T-cell (primary cell): ENCODE data around the gene MTR. TPM values are rescaled to one million over a fixed set of nuclear protein-coding genes. Genes with fewer than 3 reads are reported as not detected.

Experiments
- ATAC-seq, 4 experiments: fragments of 200-7000 bp in 3 of 4; fragments of 150-1000 bp in 1 of 4; cut with Tn5 transposase; replicated peaks in 1 of 4; 1 replicate in 3 of 4; 2 replicates in 1 of 4; pipeline ENCODE4 v1.10.0; 2021; ENCODE audit warnings: moderate library complexity in 3 of 4, mild to moderate bottlenecking in 2 of 4, moderate number of reproducible peaks in 1 of 4
- CTCF ChIA-PET, 2 donors: fragments of 300-600 bp; sonication (Branson Sonifier 250); formaldehyde crosslinking; loops; one replicate each; lab custom pipeline; 2022; ENCODE audit warnings: antibody characterized with exemption in 2 of 2; lab: Charles Lee
- POLR2A ChIA-PET, 2 donors: fragments of 300-600 bp; sonication (Branson Sonifier 250); formaldehyde crosslinking; loops; one replicate each; lab custom pipeline; 2022; ENCODE audit warnings: antibody characterized with exemption in 2 of 2; lab: Charles Lee
- DNase-seq, 35 experiments: peaks; one replicate each; pipeline versions ENCODE4 v3.0.0 to v3.0.0-alpha.2; 2013 to 2023
- H3K27ac ChIP-seq: one replicate; pipeline ENCODE4 v1.5.1; 2013; ENCODE audit warnings: low read length
- H3K27me3 ChIP-seq, 2 experiments: replicated peaks in 1 of 2; 1 replicate in 1 of 2; 2 replicates in 1 of 2; pipeline versions ENCODE4 v1.6.1 to v1.7.0; 2013; ENCODE audit warnings: low read length in 1 of 2, mixed read lengths in 1 of 2; ENCODE audit not compliant: control insufficient read depth in 2 of 2, insufficient read depth in 2 of 2; ENCODE audit errors: extremely low read depth in 1 of 2
- H3K36me3 ChIP-seq, 2 donors: 1 replicate in 1 of 2; 2 replicates in 1 of 2; pipeline versions ENCODE4 v1.6.1 to v1.7.0; 2013; ENCODE audit warnings: low read length in 1 of 2; ENCODE audit not compliant: control insufficient read depth in 2 of 2, insufficient read depth in 1 of 2; ENCODE audit errors: extremely low read depth in 1 of 2
- H3K4me1 ChIP-seq, 2 experiments: 1 replicate in 1 of 2; 2 replicates in 1 of 2; pipeline versions ENCODE4 v1.6.1 to v1.7.0; 2013; ENCODE audit warnings: low read length in 2 of 2, mixed read lengths in 1 of 2; ENCODE audit not compliant: insufficient read depth in 2 of 2, control insufficient read depth in 1 of 2; ENCODE audit errors: extremely low read depth in 1 of 2
- H3K4me3 ChIP-seq, 2 donors: 1 replicate in 1 of 2; 2 replicates in 1 of 2; pipeline versions ENCODE4 v1.5.1 to v1.7.0; 2013; ENCODE audit warnings: mild to moderate bottlenecking in 2 of 2, low read length in 1 of 2, moderate library complexity in 1 of 2; ENCODE audit not compliant: control insufficient read depth in 1 of 2; ENCODE audit errors: extremely low read depth in 1 of 2
- H3K9me3 ChIP-seq: 2 replicates; pipeline ENCODE4 v1.7.0; 2013
- H3K27ac Mint-ChIP-seq, 2 donors: one replicate each; pipeline ENCODE4 v1.8.0; 2020 to 2021; ENCODE audit warnings: mild to moderate bottlenecking in 2 of 2, mixed read lengths in 2 of 2
- H3K27me3 Mint-ChIP-seq, 2 donors: one replicate each; pipeline ENCODE4 v1.8.0; 2021 to 2022; ENCODE audit warnings: mixed read lengths in 2 of 2
- H3K36me3 Mint-ChIP-seq: one replicate; pipeline ENCODE4 v1.8.0; 2021; ENCODE audit warnings: mixed read lengths
- H3K4me1 Mint-ChIP-seq, 3 donors: one replicate each; pipeline ENCODE4 v1.8.0; 2020 to 2022; ENCODE audit warnings: mixed read lengths in 3 of 3, mild to moderate bottlenecking in 1 of 3
- H3K4me3 Mint-ChIP-seq, 3 donors: one replicate each; pipeline ENCODE4 v1.8.0; 2020 to 2022; ENCODE audit warnings: mild to moderate bottlenecking in 3 of 3, mixed read lengths in 3 of 3, moderate library complexity in 3 of 3
- H3K9me3 Mint-ChIP-seq, 3 donors: one replicate each; pipeline ENCODE4 v1.8.0; 2020 to 2022; ENCODE audit warnings: mixed read lengths in 3 of 3
- WGBS: methylation state at CpG from one replicate; pipeline ENCODE4 v1.1.5; 2013; ENCODE audit warnings: missing lambda C conversion rate; ENCODE audit not compliant: insufficient coverage; 5-methylcytosine and 5-hydroxymethylcytosine counted together
- total RNA-seq, 35 experiments: library from RNA in 6 of 35; stranded (reverse) in 6 of 35; fragments of 120-200 nt in 1 of 35; gene quantifications; one replicate each; pipeline versions ENCODE4 v1.2.1 to v1.2.4 and lab custom pipeline; 2013 to 2026

The MTR gene
- total RNA-seq, 5 donors from 2014 or later (not counting 1 experiment from before 2014, with no cell fraction given): 49.8 to 61.5 (median 56.1) TPM

DNA sequence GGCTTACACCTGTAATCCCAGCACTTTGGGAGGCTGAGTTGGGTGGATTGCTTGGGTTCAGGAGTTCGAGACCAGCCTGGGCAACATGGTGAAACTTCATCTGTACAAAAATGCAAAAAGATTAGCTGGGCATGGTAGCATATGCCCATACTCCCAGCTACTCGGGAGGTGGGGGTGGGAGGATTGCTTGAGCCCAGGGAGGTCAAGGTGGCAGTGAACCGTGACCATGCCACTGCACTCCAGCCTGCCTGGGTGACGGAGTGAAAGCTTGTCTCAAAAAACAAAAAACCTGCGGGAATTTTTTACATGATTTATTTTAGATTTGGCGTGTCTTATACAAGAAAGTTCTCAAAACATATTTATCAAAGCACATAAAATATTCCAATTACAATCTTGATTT lies 27.8 kb upstream of the MTR start:
- WGBS: 84% methylated on average over 3 of the region's 6 CpGs
- no peak overlapping the region for H3K4me3 Mint-ChIP-seq

DNA sequence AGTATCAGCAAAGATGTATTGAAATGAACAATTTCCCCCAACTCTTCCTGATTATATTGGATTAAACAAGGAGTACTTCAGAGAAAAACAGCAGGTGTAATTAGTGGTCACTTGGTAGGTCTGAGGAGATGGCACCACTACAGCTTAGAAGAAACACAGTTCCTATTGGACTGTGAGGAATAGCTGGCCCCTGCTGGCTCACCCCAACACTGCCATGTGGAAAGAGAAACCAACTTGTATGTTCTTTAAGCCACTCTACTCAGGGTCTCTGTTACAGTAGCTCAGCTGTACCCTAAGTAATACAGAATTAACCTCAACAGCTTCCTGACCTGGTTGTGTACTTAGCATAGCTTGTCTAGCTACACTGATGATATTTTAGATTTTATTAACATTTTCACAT lies 26.5 kb upstream of the MTR start:
- ATAC-seq (no peak), DNase-seq (no peak)
- Histone ChIP-seq H3K27ac (no peak overlapping the region), H3K27me3 (peaks cover 0 to 19% of the 10 kb centered on the region in 2 experiments), H3K9me3 (no peaks in the 10 kb centered on the region), H3K36me3 (no peaks in the 10 kb centered on the region), H3K4me3 (no peak overlapping the region), H3K4me1 (no peaks in the 10 kb centered on the region)
- H3K9me3 Mint-ChIP-seq: no peaks in the 10 kb centered on the region
- no peaks in the 10 kb centered on the region for H3K4me1 Mint-ChIP-seq
- H3K36me3 Mint-ChIP-seq: no peaks in the 10 kb centered on the region
- no peak overlapping the region for H3K27ac Mint-ChIP-seq
- ChIA-PET POLR2A (no interaction called here), CTCF (interaction anchor here (0.6 to 2.3 kb wide), 3 partner anchors 10 to 199 kb away, joined by 3 to 14 read pairs (median 5); no protein-coding TSS in a partner anchor)
- peaks cover 20 to 36% of the 10 kb centered on the region in 2 donors for H3K27me3 Mint-ChIP-seq
- no peak overlapping the region for H3K4me3 Mint-ChIP-seq

More for the DNA sequence above, 27.8 kb upstream of the MTR start:
- no peaks in the 10 kb centered on the region for H3K36me3 ChIP-seq
- DNase-seq: no peak
- no peaks in the 10 kb centered on the region for H3K4me1 ChIP-seq
- H3K9me3 ChIP-seq: no peaks in the 10 kb centered on the region
- Mint-ChIP-seq H3K36me3 (no peaks in the 10 kb centered on the region), H3K4me1 (peaks cover 0 to 4% (median 0%) of the 10 kb centered on the region in 3 donors), H3K27me3 (peaks cover 17 to 40% of the 10 kb centered on the region in 2 donors), H3K9me3 (no peaks in the 10 kb centered on the region), H3K27ac (no peak overlapping the region)
- ChIA-PET CTCF (interaction anchor here in 1 of 2 donors (0.6 to 2.3 kb wide), 2 partner anchors 8 to 795 kb away, joined by 3 to 14 read pairs; no protein-coding TSS in a partner anchor), POLR2A (no interaction called here)
- no peak overlapping the region for H3K27ac ChIP-seq
- no peak overlapping the region for H3K4me3 ChIP-seq
- H3K27me3 ChIP-seq: peaks cover 0 to 17% of the 10 kb centered on the region in 2 experiments
- no peak for ATAC-seq

DNA sequence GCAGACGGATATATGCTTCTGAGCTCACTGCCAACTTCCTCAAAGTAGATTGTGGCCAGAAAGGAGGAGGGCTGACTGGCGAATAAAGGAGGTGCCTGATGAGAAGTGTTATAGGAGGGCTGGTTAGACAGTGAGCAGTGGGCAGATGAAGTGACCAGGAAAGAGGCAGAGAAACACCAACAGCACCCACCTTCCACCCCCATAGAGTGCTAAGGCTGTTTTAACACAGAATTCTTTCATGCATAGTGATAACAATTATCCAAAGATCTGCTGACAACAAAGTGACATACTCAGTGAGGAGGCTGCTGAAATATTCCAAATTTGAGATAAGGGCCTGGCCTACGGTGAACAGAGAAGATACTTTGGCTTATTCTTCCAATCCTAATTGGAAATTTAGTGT lies 21.2 kb upstream of the MTR start:
- H3K27ac ChIP-seq: no peak overlapping the region
- H3K4me3 ChIP-seq: no peak overlapping the region
- no peak overlapping the region for H3K27ac Mint-ChIP-seq
- ATAC-seq (no peak), DNase-seq (no peak)
- peaks cover 4 to 10% (median 9%) of the 10 kb centered on the region in 3 donors for H3K9me3 Mint-ChIP-seq
- H3K4me1 Mint-ChIP-seq: no peaks in the 10 kb centered on the region
- H3K27me3 Mint-ChIP-seq: peaks cover 33 to 43% of the 10 kb centered on the region in 2 donors
- no peaks in the 10 kb centered on the region for H3K4me1 ChIP-seq
- POLR2A ChIA-PET: no interaction called here
- H3K36me3 ChIP-seq: no peaks in the 10 kb centered on the region
- peaks cover 3% of the 10 kb centered on the region for H3K36me3 Mint-ChIP-seq
- 67% methylated on average over 1 of the region's 3 CpGs for WGBS
- no peaks in the 10 kb centered on the region for H3K9me3 ChIP-seq
- CTCF ChIA-PET: no interaction called here
- no peak overlapping the region for H3K4me3 Mint-ChIP-seq
- peaks cover 0 to 22% of the 10 kb centered on the region in 2 experiments for H3K27me3 ChIP-seq

DNA sequence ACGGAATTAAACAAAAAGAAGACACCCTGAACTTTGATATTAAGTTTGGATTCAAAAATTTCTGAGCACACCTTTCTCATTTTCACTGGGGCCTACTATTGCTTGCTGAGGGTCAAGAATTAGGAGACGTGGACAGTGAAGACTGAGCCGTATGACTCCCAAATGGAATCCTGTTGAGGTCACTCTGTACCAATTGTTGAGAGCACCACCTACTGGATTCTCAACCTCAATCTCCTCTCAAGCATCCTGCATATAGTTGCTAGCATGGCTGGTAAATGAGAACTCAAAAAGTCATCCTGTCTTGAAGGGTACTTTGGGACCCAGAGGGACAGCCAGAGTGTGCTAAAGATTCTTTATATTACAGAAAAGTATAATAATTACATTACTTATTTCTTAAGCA lies 20.2 kb upstream of the MTR start:
- no peaks in the 10 kb centered on the region for H3K36me3 ChIP-seq
- DNase-seq (no peak), ATAC-seq (no peak)
- H3K27ac ChIP-seq: no peak overlapping the region
- Mint-ChIP-seq H3K4me1 (no peaks in the 10 kb centered on the region), H3K27ac (no peak overlapping the region), H3K9me3 (peaks cover 10 to 16% (median 14%) of the 10 kb centered on the region in 3 donors), H3K36me3 (peaks cover 3% of the 10 kb centered on the region), H3K27me3 (peaks cover 35 to 39% of the 10 kb centered on the region in 2 donors), H3K4me3 (no peak overlapping the region)
- no peak overlapping the region for H3K4me3 ChIP-seq
- POLR2A ChIA-PET: no interaction called here
- no CpG with 5 or more reads among the region's 3 CpGs for WGBS
- H3K4me1 ChIP-seq: no peaks in the 10 kb centered on the region
- H3K9me3 ChIP-seq: peaks cover 3% of the 10 kb centered on the region
- peaks cover 0 to 19% of the 10 kb centered on the region in 2 experiments for H3K27me3 ChIP-seq
- CTCF ChIA-PET: no interaction called here

DNA sequence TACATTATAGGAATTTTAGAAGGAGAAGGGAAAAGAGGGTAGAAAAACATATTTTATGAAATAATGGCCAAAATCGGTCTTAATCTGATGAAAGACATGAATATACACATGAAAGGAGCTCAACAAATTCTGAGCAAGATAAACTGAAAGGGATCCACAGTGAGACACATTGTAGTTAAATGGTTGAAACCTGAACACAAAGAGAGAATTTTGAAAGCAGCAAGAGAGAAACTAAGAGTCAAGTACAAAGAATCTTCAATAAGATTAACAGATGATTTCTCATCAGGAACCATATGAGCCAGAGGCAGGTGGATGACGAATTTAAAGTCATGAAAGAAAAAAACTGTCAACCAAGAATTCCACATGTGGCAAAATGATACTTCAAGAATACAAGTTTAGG lies 15.8 kb upstream of the MTR start:
- Mint-ChIP-seq H3K4me1 (no peaks in the 10 kb centered on the region), H3K36me3 (peaks cover 3% of the 10 kb centered on the region), H3K27ac (no peak overlapping the region), H3K4me3 (no peak overlapping the region), H3K9me3 (peaks cover 10 to 16% (median 14%) of the 10 kb centered on the region in 3 donors), H3K27me3 (peaks cover 18 to 38% of the 10 kb centered on the region in 2 donors)
- Histone ChIP-seq H3K4me1 (no peaks in the 10 kb centered on the region), H3K9me3 (peaks cover 3% of the 10 kb centered on the region), H3K36me3 (no peaks in the 10 kb centered on the region), H3K27me3 (peaks cover 2 to 13% of the 10 kb centered on the region in 2 experiments), H3K4me3 (no peak overlapping the region), H3K27ac (no peak overlapping the region)
- no peak for DNase-seq
- WGBS: 90% methylated on average over 2 of the region's 2 CpGs
- ATAC-seq: no peak
- CTCF ChIA-PET: no interaction called here
- POLR2A ChIA-PET: no interaction called here

DNA sequence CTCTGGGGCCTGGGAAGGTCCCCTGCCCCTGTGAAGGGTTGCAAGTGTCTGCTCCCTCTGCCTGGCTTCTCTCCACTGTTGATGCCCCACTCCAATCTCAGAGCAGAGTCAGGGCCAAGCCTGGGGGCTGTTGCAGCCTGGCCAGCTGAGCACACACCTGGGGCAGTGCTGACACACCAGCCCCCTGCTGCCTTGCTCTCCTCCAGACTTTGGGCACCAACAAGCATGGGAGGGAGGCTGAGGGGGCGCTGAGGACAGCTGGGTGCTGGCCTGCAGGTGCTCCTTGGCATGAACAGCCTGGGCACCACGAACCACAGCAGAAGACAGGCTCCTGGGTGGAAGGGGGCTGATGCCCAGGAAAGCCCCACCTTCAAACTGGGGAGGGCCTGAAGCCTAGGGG lies 9.6 kb upstream of the MTR start:
- CTCF ChIA-PET: no interaction called here
- no peak for ATAC-seq
- H3K27ac ChIP-seq: no peak overlapping the region

More for the DNA sequence above, 9.6 kb upstream of the MTR start:
- Mint-ChIP-seq H3K27me3 (peaks cover 1 to 4% of the 10 kb centered on the region in 2 donors), H3K9me3 (no peaks in the 10 kb centered on the region), H3K4me1 (no peaks in the 10 kb centered on the region), H3K4me3 (no peak overlapping the region), H3K36me3 (no peaks in the 10 kb centered on the region), H3K27ac (no peak overlapping the region)
- H3K9me3 ChIP-seq: no peaks in the 10 kb centered on the region
- DNase-seq: no peak
- no peaks in the 10 kb centered on the region for H3K36me3 ChIP-seq
- no peaks in the 10 kb centered on the region for H3K4me1 ChIP-seq
- H3K4me3 ChIP-seq: no peak overlapping the region
- POLR2A ChIA-PET: no interaction called here
- peaks cover 2 to 20% of the 10 kb centered on the region in 2 experiments for H3K27me3 ChIP-seq
- WGBS: 63% methylated on average over 1 of the region's 2 CpGs
